Measurements from ENCODE around the gene NAA60.
A peak's percentile ranks its signal among the peaks of the same experiment; 100 is the strongest.
"Not testable (repeated sequence)": the region's sequence is repeated elsewhere in the genome, so short reads cannot be mapped to it uniquely, and the experiment has no call there.

The NAA60 gene

DNA sequence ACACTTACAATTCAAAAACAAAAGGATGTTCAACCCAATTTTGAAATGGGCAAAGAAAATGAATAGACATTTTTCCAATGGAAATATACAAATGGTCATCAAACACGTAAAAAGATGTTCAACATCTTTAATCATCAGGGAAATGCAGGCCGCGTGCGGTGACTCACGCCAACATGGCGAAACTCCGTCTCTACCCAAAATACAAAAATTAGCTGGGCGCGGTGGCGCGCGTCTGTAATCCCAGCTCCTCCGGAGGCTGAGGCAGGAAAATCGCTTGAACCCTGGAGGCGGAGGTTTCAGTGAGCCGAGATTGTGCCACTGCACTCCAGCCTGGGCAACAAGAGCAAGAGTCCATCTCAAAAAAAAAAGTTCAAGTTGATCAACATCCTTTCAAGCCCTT, 55.5 kb downstream of the NAA60 start:
- no peak overlapping the region for H3K27ac Mint-ChIP-seq
- H3K27me3 Mint-ChIP-seq, result peaks cover 11% of the 10 kb centered on the region
- no peak overlapping the region for H3K4me3 Mint-ChIP-seq
- CTCF ChIA-PET, result interaction anchor here (1.3 to 1.8 kb wide), 2 partner anchors 9 to 24 kb away, joined by 3 to 7 read pairs; no protein-coding TSS in a partner anchor
- peaks cover 49% of the 10 kb centered on the region for H3K4me1 Mint-ChIP-seq
- no peaks in the 10 kb centered on the region for H3K36me3 Mint-ChIP-seq
- H3K9me3 Mint-ChIP-seq, result peaks cover 3% of the 10 kb centered on the region
- DNase-seq, result peak; percentile 17

DNA sequence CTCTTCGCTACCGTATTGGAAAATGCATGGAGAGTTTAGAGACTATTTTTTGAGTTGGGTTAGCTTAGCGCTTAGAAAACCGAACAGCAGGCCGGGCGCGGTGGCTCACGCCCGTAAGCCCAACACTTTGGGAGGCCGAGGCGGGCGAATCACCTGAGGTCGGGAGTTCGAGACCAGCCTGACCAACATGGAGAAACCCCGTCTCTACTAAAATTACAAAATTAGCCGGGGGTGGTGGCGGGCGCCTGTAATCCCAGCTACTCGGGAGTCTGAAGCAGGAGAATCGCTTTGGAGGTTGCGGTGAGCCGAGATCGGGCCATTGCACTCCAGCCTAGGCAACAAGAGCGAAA, 57.9 kb downstream of the NAA60 start:
- peak; percentile 33 for DNase-seq
- Mint-ChIP-seq H3K27me3 (peaks cover 11% of the 10 kb centered on the region), H3K36me3 (peaks cover 16% of the 10 kb centered on the region)

DNA sequence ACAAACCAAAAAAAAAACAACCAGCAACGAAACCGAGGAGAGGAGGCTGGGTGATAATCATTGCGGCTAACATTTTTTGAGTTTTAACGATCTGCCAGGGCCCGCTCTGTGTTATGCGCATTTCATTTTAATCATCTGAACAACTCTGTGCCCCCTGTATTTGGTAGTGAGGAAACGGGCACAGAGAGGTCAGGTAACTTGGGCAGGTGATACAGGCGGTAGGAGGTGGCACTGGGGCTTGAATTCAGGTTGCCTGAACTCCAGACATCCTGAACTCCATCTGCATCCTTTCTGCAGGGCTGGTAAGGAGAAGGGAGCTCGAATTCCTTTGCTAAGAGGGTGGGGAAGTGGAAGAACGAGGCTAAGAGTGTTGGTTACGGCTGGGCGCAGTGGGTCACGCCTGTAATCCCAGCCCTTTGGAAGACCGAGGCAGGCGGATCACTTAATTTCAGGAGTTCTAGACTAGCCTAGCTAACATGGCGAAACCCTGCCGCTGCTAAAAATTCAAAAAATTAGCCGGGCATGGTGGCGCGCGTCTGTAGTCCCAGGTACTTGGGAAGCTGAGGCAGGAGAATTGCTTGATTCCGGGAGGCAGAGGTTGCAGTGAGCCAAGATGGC, 58.4 kb downstream of the NAA60 start:
- DNase-seq, result peak; percentile 19
- Mint-ChIP-seq H3K9me3 (peaks cover 3% of the 10 kb centered on the region), H3K4me3 (peak overlapping the region; percentile 96), H3K27ac (peak overlapping the region; percentile 99), H3K4me1 (peaks cover 70% of the 10 kb centered on the region), H3K27me3 (peaks cover 11% of the 10 kb centered on the region), H3K36me3 (peaks cover 16% of the 10 kb centered on the region)
- CTCF ChIA-PET, result interaction anchor here (1.5 kb wide), 1 partner anchor 44 kb away, joined by 3 read pairs; no protein-coding TSS in a partner anchor

More for the DNA sequence above, 57.9 kb downstream of the NAA60 start:
- Mint-ChIP-seq H3K4me3 (peak overlapping the region; percentile 96), H3K27ac (peak overlapping the region; percentile 99), H3K4me1 (peaks cover 70% of the 10 kb centered on the region)
- CTCF ChIA-PET, result interaction anchor here (1.5 kb wide), 1 partner anchor 44 kb away, joined by 3 read pairs; no protein-coding TSS in a partner anchor
- H3K9me3 Mint-ChIP-seq, result not testable (repeated sequence)

DNA sequence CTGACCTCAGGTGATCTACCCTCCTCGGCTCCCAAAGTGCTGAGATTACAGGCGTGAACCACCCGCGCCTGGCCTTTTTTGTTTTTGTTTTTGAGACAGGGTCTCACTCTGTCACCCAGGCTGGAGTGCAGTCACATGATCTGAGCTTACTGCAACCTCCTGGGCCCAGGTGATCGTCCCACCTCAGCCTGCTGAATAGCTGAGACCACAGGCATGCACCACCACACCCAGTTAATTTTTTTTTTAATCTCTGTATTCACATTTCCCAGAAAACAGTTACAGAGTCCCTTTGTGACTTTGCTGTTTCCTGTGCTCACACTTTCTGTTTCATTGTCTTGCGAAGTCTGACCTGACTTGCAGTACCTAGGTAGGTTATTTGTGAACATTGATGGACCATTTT, 60.0 kb downstream of the NAA60 start:
- H3K9me3 Mint-ChIP-seq, result peaks cover 3% of the 10 kb centered on the region
- peaks cover 30% of the 10 kb centered on the region for H3K36me3 Mint-ChIP-seq
- peaks cover 80% of the 10 kb centered on the region for H3K4me1 Mint-ChIP-seq
- peak; percentile 85 for DNase-seq
- H3K27ac Mint-ChIP-seq, result peak overlapping the region; percentile 99
- H3K27me3 Mint-ChIP-seq, result peaks cover 11% of the 10 kb centered on the region
- H3K4me3 Mint-ChIP-seq, result peak overlapping the region; percentile 96
- CTCF ChIA-PET, result interaction anchor here (1.8 kb wide), 1 partner anchor 23 kb away, joined by 3 read pairs; no protein-coding TSS in a partner anchor

DNA sequence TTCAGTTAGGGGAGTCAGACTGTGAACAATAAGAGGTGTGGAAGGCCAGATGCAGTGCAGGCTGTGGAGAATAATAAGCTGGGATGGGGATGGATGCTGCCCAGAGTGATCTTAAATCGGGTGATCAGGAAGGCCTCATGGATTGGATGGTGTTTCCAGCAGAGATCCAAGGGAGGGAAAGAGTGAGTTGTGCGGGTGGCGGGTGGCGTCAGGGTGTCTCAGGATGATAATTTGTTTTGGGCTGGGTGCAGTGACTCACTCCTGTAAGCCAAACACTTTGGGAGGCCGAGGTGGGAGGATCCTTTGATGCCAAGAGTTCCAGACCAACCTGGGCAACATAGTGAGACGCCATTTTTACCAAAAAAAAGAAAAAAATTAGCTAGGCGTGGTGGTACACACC, 65.3 kb downstream of the NAA60 start:
- Mint-ChIP-seq H3K36me3 (peaks cover 70% of the 10 kb centered on the region), H3K4me1 (peaks cover 71% of the 10 kb centered on the region), H3K27ac (peak overlapping the region; percentile 88), H3K9me3 (no peaks in the 10 kb centered on the region), H3K4me3 (peak overlapping the region; percentile 3), H3K27me3 (no peaks in the 10 kb centered on the region)
- CTCF ChIA-PET, result interaction anchor here (0.5 kb wide), 1 partner anchor 141 kb away, joined by 4 read pairs; no protein-coding TSS in a partner anchor
- peak; percentile 18 for DNase-seq

DNA sequence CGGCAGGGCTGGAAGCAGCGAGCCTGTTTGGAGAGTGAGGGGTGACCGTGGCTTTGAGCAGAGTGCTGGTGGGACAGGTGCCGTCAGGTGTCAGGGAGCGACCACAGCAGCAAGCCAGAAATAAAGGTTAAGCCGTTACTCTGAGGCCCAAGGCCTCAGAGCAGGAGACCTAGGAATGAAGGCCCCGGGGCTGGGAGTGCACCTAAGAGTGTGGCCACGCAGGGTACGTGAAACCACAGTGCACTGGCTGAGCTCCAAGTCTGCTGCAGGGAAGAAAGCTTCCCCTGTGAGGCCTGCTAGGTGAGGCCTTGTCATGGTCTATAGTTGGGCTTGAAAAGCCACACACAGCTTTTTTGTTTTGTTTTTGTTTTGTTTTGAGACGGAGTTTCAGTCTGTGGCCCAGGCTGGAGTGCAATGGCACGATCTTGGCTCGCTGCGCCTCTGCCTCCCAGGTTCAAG, 66.0 kb downstream of the NAA60 start:
- DNase-seq, result peak; percentile 87
- Mint-ChIP-seq H3K4me3 (peak overlapping the region; percentile 37), H3K36me3 (peaks cover 75% of the 10 kb centered on the region), H3K27me3 (no peaks in the 10 kb centered on the region), H3K4me1 (peaks cover 66% of the 10 kb centered on the region), H3K9me3 (no peaks in the 10 kb centered on the region), H3K27ac (peak overlapping the region; percentile 88)
- CTCF ChIA-PET, result interaction anchor here (1.1 to 1.2 kb wide), 2 partner anchors 9 to 117 kb away, joined by 3 read pairs; no protein-coding TSS in a partner anchor

DNA sequence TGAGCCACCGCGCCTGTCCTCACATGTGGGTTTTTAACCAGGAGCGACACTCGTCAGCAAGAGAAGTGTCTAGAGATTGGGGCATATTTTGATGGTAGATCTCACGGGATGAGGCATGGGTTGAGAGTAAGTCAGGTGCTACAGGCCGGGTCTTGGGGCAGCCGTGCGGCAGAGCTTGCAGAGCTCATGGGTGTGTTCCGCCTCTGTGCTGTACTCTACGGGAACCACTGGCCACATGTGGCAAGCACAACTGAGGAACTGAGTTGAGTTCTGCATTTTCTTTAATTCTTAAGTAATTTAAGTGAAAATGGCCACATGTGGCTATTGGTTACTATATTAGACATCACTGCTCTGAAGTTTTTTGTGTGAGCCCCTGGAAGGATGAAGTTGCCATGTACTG, 66.9 kb downstream of the NAA60 start:
- Mint-ChIP-seq H3K4me1 (peaks cover 59% of the 10 kb centered on the region), H3K9me3 (no peaks in the 10 kb centered on the region), H3K36me3 (peaks cover 76% of the 10 kb centered on the region), H3K4me3 (no peak overlapping the region), H3K27me3 (no peaks in the 10 kb centered on the region), H3K27ac (peak overlapping the region; percentile 88)
- peak; percentile 9 for DNase-seq
- CTCF ChIA-PET, result interaction anchor here (1.1 to 3.1 kb wide), 3 partner anchors 8 to 116 kb away, joined by 3 to 13 read pairs (median 3); no protein-coding TSS in a partner anchor

DNA sequence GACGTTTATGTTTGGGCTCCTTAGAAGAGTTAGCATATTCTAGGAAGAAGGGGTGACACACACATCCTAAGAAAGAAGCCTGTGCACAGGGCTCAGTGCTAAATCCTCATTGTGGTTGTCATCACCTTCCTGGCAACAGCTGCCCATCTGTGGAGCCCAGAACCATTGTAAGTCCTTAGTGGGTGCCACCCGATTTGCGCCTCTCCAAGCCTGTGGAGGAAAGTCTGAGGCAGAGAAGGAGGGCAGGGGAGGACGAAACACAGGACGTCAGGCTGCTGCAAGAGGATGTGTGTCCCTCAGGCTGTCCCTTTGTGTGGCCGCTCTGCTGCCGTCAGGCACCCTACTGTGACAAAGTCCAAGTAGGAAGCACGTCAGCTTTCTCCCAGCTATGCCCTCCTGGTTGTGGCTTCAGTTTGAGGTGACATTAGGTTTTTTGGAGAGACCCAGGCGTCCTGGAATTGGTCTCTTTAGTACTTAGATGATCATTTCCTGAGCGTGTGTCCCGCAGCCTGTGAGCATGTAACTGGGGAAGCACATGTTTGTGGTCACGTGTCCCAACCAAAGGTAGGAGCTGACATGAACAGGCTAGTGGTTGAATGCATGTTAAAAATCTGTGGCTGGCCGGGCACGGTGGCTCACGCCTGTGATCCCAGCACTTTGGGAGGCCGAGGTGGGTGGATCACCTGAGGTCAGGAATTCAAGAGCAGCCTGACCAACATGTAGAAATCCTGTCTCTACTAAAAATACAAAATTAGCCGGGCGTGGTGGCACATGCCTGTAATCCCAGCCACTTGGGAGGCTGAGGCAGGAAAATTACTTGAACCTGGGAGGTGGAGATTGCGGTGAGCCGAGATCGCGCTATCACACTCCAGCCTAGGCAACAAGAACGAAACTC, 68.1 kb downstream of the NAA60 start:
- H3K9me3 Mint-ChIP-seq, result no peaks in the 10 kb centered on the region
- CTCF ChIA-PET, result interaction anchor here (3.1 kb wide), 1 partner anchor 15 kb away, joined by 13 read pairs; no protein-coding TSS in a partner anchor
- H3K36me3 Mint-ChIP-seq, result peaks cover 73% of the 10 kb centered on the region
- peaks cover 50% of the 10 kb centered on the region for H3K4me1 Mint-ChIP-seq
- H3K27ac Mint-ChIP-seq, result peak overlapping the region; percentile 88
- H3K27me3 Mint-ChIP-seq, result no peaks in the 10 kb centered on the region
- H3K4me3 Mint-ChIP-seq, result no peak overlapping the region
- DNase-seq, result peak; percentile 18

DNA sequence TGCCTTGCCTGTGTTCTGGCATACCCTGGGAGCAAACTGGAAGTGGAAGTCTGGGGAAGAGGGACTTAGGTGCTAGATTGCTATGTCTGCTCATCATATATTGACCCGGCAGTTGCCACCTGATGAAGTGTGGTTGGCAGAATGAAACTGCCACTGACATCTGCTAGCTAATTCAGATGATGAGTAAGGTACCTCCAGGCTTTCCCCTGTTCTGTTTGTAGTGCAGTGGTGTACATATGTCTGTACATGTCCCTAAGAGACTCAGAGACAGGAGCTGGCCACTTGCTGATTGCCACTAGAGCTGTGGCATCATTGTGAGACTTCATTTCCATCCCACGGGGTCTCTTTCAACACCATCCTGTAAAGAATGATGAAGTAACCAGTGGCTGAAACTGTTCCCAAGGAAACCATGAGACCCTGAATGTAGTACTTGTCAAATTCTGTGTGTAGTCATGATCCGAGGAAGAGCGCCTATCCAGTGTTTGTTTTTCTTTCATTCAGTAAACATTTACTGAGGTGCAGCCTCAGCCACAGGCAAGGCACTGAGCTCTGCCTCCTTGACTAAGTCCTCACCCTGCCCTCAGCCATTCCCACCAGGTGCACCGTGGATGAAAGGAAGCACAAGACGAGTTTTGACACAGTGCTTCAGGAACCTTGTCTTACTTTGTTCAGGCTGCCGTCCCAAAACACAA, 70.6 kb downstream of the NAA60 start:
- Mint-ChIP-seq H3K4me1 (peaks cover 46% of the 10 kb centered on the region), H3K27ac (no peak overlapping the region), H3K36me3 (peaks cover 69% of the 10 kb centered on the region), H3K27me3 (no peaks in the 10 kb centered on the region), H3K4me3 (no peak overlapping the region), H3K9me3 (no peaks in the 10 kb centered on the region)
- no peak for DNase-seq
- CTCF ChIA-PET, result interaction anchor here (1.4 kb wide), 1 partner anchor 10 kb away, joined by 3 read pairs; no protein-coding TSS in a partner anchor

DNA sequence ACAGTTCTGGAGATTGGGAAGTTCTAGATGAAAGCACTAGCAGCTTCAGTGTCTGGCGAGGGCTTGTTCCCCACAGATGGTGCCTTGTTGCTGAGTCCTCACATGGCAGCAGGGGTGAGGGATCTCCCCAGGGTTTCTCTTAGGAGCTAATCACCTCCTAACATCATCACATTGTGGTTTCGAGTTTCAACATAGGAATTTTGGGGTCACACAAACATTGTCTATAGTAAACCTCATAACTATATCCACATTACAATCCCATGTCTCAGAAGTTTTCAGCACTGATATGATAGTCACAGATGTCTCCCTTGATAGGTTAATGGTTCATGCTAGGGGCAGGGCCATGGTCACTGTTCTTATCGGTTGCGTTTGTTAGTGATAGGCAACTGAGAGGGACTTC, 71.1 kb downstream of the NAA60 start:
- Mint-ChIP-seq H3K9me3 (no peaks in the 10 kb centered on the region), H3K27ac (no peak overlapping the region), H3K4me3 (no peak overlapping the region), H3K36me3 (peaks cover 69% of the 10 kb centered on the region), H3K27me3 (no peaks in the 10 kb centered on the region), H3K4me1 (peaks cover 44% of the 10 kb centered on the region)
- DNase-seq, result no peak
- CTCF ChIA-PET, result interaction anchor here (1.4 kb wide), 1 partner anchor 9 kb away, joined by 3 read pairs; no protein-coding TSS in a partner anchor

DNA sequence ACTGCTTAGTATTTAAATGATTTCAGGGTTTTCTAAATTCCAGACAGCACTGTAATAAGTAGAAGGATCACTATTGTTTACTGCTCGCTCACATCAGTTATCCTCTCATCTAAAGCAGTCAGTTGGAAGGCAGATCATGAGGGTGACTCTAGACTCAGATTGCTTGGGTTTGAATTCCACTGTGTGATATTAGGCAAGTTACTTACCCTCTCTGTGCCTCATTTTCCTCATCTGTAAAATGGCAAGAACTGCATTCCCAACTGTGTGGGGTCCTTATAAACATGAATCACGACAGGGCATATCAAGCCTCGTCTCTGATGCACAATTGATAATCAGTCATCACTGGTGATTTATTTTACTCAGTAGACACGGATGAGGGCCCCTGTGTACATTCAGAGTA, 72.4 kb downstream of the NAA60 start:
- CTCF ChIA-PET, result no interaction called here
- H3K4me1 Mint-ChIP-seq, result peaks cover 38% of the 10 kb centered on the region
- no peak overlapping the region for H3K4me3 Mint-ChIP-seq
- no peak overlapping the region for H3K27ac Mint-ChIP-seq
- no peak for DNase-seq
- no peaks in the 10 kb centered on the region for H3K9me3 Mint-ChIP-seq
- no peaks in the 10 kb centered on the region for H3K27me3 Mint-ChIP-seq
- H3K36me3 Mint-ChIP-seq, result peaks cover 71% of the 10 kb centered on the region

DNA sequence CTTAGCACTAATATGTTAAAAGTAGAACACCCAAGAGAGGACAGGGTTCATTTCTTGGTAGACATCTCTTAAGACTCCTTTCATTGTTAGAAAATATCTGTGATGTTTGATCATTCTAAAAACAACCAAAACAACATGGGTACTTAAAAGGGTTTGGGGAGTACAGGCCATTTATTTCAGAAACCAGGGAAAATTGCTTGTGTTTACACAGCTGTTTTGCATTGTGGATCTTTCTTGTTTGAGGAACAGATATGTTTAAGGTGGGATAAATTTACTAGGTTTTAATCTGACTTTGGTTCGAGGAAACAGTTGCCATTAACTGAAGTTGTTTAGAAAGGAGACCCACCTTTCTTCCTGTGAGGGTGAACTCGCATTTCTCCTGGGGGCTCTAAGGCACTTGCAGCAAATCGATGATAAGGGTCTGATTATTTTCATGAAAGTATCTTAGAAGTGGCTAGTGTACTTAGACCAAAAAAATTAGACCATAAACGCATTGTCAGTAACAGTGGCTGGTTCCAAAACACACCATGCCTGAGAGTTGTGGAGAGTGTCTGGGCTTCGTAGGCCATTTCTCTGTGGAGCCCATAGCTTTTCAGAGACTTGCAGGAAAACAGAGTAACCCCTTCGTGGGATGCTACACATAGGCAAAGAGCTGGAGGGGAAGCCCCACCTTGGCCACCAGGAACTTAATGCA, 75.0 kb downstream of the NAA60 start:
- Mint-ChIP-seq H3K4me1 (peaks cover 26% of the 10 kb centered on the region), H3K4me3 (no peak overlapping the region), H3K27ac (no peak overlapping the region), H3K9me3 (no peaks in the 10 kb centered on the region), H3K36me3 (peaks cover 63% of the 10 kb centered on the region), H3K27me3 (no peaks in the 10 kb centered on the region)
- CTCF ChIA-PET, result interaction anchor here (1.0 kb wide), 1 partner anchor 9 kb away, joined by 3 read pairs; no protein-coding TSS in a partner anchor
- DNase-seq, result no peak

DNA sequence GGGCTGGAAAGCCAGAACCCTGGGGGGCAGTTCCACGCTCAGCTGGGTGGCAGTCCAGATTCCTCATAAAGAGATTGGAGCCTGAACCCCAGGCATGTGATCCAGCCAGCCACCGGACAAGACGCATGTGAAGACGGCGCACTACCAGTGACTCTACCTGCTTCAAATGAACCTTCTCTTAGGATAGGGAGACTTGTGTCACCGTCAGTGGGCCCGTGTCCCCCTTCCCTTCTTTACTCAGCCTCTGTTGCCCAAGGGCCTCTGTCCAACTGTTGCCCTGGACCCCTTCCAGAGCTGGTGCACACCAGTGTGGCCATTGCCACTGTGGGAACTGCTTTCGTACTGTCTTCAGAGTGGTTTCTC, 75.5 kb downstream of the NAA60 start:
- CTCF ChIA-PET, result no interaction called here
- Mint-ChIP-seq H3K4me1 (peaks cover 21% of the 10 kb centered on the region), H3K27me3 (no peaks in the 10 kb centered on the region), H3K9me3 (no peaks in the 10 kb centered on the region), H3K27ac (no peak overlapping the region), H3K36me3 (peaks cover 62% of the 10 kb centered on the region), H3K4me3 (no peak overlapping the region)
- no peak for DNase-seq

Data from activated naive CD4-positive, alpha-beta T cell treated with anti-CD3 and anti-CD28 coated beads, Interleukin-2, amount 10 ng/mL, durations not matched to agents 7 days and 5 days (primary cell).